GM12878 (cell line): ENCODE measurements around the gene IL27RA. TPM values are rescaled to one million over a fixed set of nuclear protein-coding genes. Genes with fewer than 3 reads are reported as not detected.

Experiments used
- ATF2 ChIP-seq: IDR thresholded peaks from 2 replicates; pipeline ENCODE4 v1.6.1; 2012; ENCODE audit warnings: low read length, inconsistent platforms
- CHD1 ChIP-seq: IDR thresholded peaks from 2 replicates; pipeline ENCODE4 v1.6.1; 2012; ENCODE audit warnings: low read depth, low read length, improper control_type of control experiment
- EED ChIP-seq: sonication (generic); IDR thresholded peaks from 2 replicates; pipeline ENCODE4 v1.6.1; 2016; ENCODE audit warnings: antibody characterized with exemption, low read depth
- ESRRA ChIP-seq: IDR thresholded peaks from 2 replicates; pipeline ENCODE4 v1.6.1; 2012; ENCODE audit warnings: mild to moderate bottlenecking, low read length, improper control_type of control experiment
- EZH2 ChIP-seq: IDR thresholded peaks from 2 replicates; pipeline ENCODE4 v1.6.1; 2012; ENCODE audit warnings: low read depth, mild to moderate bottlenecking, control low read depth, inconsistent platforms, low read length, borderline replicate concordance; ENCODE audit not compliant: control insufficient read depth
- HCFC1 ChIP-seq: fragments of 150-350 bp; IDR thresholded peaks from 2 replicates; pipeline ENCODE4 v1.6.1; 2014; ENCODE audit warnings: low read length
- IKZF2 ChIP-seq, 2 experiments: fragments of 450-650 bp; IDR thresholded peaks; 2 replicates each; pipeline ENCODE4 v1.6.1; 2017; ENCODE audit warnings: mild to moderate bottlenecking in 2 of 2, moderate library complexity in 2 of 2
- PAX5 ChIP-seq: IDR thresholded peaks from 2 replicates; pipeline ENCODE4 v1.6.1; 2011; ENCODE audit warnings: low read depth, low read length, borderline replicate concordance
- POLR2AphosphoS2 ChIP-seq: IDR thresholded peaks from 2 replicates; pipeline ENCODE4 v1.6.1; 2011; ENCODE audit warnings: low read depth, mild to moderate bottlenecking, low read length, improper control_type of control experiment, moderate library complexity
- RB1 ChIP-seq: fragments of 450-650 bp; formaldehyde crosslinking; IDR thresholded peaks from 2 replicates; pipeline ENCODE4 v1.6.1; 2017; ENCODE audit warnings: mild to moderate bottlenecking, borderline replicate concordance
- RFX5 ChIP-seq: IDR thresholded peaks from 2 replicates; pipeline ENCODE4 v1.6.1; 2011; ENCODE audit warnings: low read depth, low read length, improper control_type of control experiment
- SMAD1 ChIP-seq: fragments of 450-650 bp; IDR thresholded peaks from 2 replicates; pipeline ENCODE4 v1.6.1; 2018; ENCODE audit warnings: mild to moderate bottlenecking, low read depth; ENCODE audit not compliant: partially characterized antibody
- TCF12 ChIP-seq: IDR thresholded peaks from 2 replicates; pipeline ENCODE4 v1.6.1; 2011; ENCODE audit warnings: low read depth, mild to moderate bottlenecking, low read length
- ZBED1 ChIP-seq: IDR thresholded peaks from 2 replicates; pipeline ENCODE4 v1.6.1; 2016; ENCODE audit warnings: borderline replicate concordance
- ZBTB33 ChIP-seq: fragments of 450-650 bp; IDR thresholded peaks from 2 replicates; pipeline ENCODE4 v1.6.1; 2017; ENCODE audit warnings: mild to moderate bottlenecking
- polyA plus RNA-seq, 11 experiments: library from polyadenylated mRNA; depleted of rRNA in 4 of 11; unstranded in 6 of 11; stranded (reverse) in 5 of 11; fragments of >200 nt; fragmentation: Nextera tagmentation in 4 of 11; fragmentation: Illumina TruSeq in 1 of 11; extraction: Ambion mirVana in 4 of 11; extraction: Trizol in 1 of 11; gene quantifications; 1 replicate in 1 of 11; 2 replicates in 10 of 11; pipeline versions ENCODE4 v1.2.1 to v1.2.3, GENCODE V29; 2011 to 2016; ENCODE audit warnings: inconsistent platforms in 2 of 11, missing spikeins in 2 of 11, low read depth in 1 of 11
- total RNA-seq, 4 experiments: library from RNA; depleted of rRNA in 3 of 4; stranded (reverse); fragments of >200 nt in 3 of 4; fragmentation: Illumina TruSeq in 1 of 4; extraction: Trizol in 1 of 4; gene quantifications; 2 replicates each; pipeline versions ENCODE4 v1.2.1 to v1.2.3, GENCODE V29; 2013 to 2021
- TF ChIP-seq, protein P1 (sequence below), 3 experiments: IDR thresholded peaks in 2 of 3; conservative IDR thresholded peaks in 1 of 3; 2 replicates each; pipeline ENCODE4 v1.5.1; 2011; ENCODE audit warnings: low read depth in 3 of 3, low read length in 3 of 3, mild to moderate bottlenecking in 3 of 3, control low read depth in 2 of 3, moderate library complexity in 2 of 3, inconsistent platforms in 1 of 3, mixed read lengths in 1 of 3; ENCODE audit not compliant: control insufficient read depth in 2 of 3, insufficient read depth in 1 of 3; ENCODE audit errors: extremely low read depth in 1 of 3
- TF ChIP-seq, protein P2 (sequence below): fragments of 450-650 bp; IDR thresholded peaks from 2 replicates; pipeline ENCODE4 v1.6.1; 2017; ENCODE audit warnings: mild to moderate bottlenecking, low read depth, inconsistent platforms; ENCODE audit not compliant: poor library complexity, severe bottlenecking

Gene IL27RA
- total and polyA plus RNA-seq, 10 of the 15 experiments (the other 5 are each of a cell fraction or from before 2014, with no cell fraction given), result 8.4 to 63.5 (median 41.2) TPM

DNA sequence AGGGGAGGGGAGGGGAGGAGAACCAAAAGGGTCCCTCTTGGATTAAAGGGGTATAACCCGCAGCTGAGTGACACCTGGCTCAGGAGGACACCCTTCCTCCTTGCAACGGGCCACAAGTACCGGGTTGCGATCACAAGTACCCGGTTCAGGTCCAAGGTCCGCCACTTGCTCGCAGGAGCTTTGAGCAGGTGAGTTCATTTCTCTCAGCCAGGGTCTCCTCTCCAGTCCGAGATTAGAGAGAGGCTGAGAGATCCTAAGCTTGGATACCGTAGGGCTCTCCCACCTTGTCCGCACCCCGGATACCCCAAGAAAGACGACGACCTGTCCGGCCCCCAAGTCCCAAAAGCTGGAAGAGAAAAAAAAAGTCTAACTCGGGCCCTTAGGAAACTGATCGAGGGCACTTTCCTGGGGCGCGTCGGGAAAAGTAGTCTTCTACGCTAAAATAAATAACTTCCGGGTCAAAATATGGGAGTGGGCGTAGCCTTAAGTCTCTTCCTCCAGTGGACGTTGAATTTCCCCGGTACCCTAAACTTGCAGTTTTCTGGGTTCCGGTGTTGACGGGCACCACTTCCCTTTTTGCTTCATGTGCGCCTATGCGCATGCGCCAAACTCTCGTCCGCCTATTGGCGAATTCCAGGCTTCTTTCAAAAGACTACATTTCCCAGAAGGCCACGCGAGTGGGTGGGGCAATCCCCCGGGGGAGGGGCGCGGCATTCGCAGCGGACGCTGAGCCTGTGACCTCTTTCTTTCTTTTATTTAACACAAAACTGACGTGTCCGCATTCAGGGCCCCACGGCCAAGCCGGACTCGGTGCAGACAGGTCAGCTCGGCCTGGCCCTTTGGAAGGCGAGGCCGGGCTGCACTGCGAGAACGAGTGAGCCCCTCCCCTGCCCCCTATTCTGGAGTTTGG lies 49.6 kb downstream of the IL27RA start (continued):
- TF ChIP-seq, protein P1, sequence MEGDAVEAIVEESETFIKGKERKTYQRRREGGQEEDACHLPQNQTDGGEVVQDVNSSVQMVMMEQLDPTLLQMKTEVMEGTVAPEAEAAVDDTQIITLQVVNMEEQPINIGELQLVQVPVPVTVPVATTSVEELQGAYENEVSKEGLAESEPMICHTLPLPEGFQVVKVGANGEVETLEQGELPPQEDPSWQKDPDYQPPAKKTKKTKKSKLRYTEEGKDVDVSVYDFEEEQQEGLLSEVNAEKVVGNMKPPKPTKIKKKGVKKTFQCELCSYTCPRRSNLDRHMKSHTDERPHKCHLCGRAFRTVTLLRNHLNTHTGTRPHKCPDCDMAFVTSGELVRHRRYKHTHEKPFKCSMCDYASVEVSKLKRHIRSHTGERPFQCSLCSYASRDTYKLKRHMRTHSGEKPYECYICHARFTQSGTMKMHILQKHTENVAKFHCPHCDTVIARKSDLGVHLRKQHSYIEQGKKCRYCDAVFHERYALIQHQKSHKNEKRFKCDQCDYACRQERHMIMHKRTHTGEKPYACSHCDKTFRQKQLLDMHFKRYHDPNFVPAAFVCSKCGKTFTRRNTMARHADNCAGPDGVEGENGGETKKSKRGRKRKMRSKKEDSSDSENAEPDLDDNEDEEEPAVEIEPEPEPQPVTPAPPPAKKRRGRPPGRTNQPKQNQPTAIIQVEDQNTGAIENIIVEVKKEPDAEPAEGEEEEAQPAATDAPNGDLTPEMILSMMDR (IDR thresholded peaks at IDR 0.05 in 2 of 3, conservative IDR thresholded peaks at IDR 0.05 in 1 of 3; ENCODE audit: control insufficient read depth in 2 of 3, extremely low read depth in 1 of 3, insufficient read depth in 1 of 3, low read depth in 3 of 3, low read length in 3 of 3), result no peak
- TF ChIP-seq RFX5 (no peak), ZBTB33 (no peak; the same call in 1 of the 2 replicates), CHD1 (no peak), EED (no peak), PAX5 (0 out of 2 replicates have a peak, but pooled peaks have one; percentile 6), EZH2 (no peak), ESRRA (no peak), HCFC1 (peak; percentile 93), TCF12 (no peak), RB1 (peak; percentile 62; the same call in 1 of the 2 replicates), ATF2 (no peak), SMAD1 (peak; percentile 79), POLR2AphosphoS2 (peak; percentile 77), IKZF2 (IDR thresholded peaks at IDR 0.05) (no peak), ZBED1 (no peak)
- TF ChIP-seq, protein P2, sequence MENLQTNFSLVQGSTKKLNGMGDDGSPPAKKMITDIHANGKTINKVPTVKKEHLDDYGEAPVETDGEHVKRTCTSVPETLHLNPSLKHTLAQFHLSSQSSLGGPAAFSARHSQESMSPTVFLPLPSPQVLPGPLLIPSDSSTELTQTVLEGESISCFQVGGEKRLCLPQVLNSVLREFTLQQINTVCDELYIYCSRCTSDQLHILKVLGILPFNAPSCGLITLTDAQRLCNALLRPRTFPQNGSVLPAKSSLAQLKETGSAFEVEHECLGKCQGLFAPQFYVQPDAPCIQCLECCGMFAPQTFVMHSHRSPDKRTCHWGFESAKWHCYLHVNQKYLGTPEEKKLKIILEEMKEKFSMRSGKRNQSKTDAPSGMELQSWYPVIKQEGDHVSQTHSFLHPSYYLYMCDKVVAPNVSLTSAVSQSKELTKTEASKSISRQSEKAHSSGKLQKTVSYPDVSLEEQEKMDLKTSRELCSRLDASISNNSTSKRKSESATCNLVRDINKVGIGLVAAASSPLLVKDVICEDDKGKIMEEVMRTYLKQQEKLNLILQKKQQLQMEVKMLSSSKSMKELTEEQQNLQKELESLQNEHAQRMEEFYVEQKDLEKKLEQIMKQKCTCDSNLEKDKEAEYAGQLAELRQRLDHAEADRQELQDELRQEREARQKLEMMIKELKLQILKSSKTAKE, result no peak
